ENCODE data around the gene ERP44.
A peak's percentile ranks its signal among the peaks of the same experiment; 100 is the strongest.
"Not testable (repeated sequence)": the region's sequence is repeated elsewhere in the genome, so short reads cannot be mapped to it uniquely, and the experiment has no call there.

Gene ERP44

GRCh38 chr9:100064872-100065581 is 33.8 kb downstream of the ERP44 start:
- DNase-seq, result no peak

- no peak for DNase-seq
These were observed 35.6 kb downstream of the ERP44 start for GRCh38 chr9:100063185-100063584.

GRCh38 chr9:100062683-100063082 is 36.1 kb downstream of the ERP44 start:
- not testable (repeated sequence) for DNase-seq

GRCh38 chr9:100058699-100059579 is 39.9 kb downstream of the ERP44 start:
- no peak for DNase-seq

- no peak for DNase-seq
These were observed 41.2 kb downstream of the ERP44 start for GRCh38 chr9:100057624-100058023.

- no peak for DNase-seq
These were observed 42.2 kb downstream of the ERP44 start for GRCh38 chr9:100056561-100056960.

GRCh38 chr9:100052375-100052774 is 46.4 kb downstream of the ERP44 start:
- no peak for DNase-seq

- no peak for DNase-seq
These were observed 49.2 kb downstream of the ERP44 start for GRCh38 chr9:100049551-100049950.

GRCh38 chr9:100038472-100038871 is 60.3 kb downstream of the ERP44 start:
- no peak for DNase-seq

- DNase-seq, result no peak
These were observed 64.8 kb downstream of the ERP44 start for GRCh38 chr9:100033877-100034551.

GRCh38 chr9:100030548-100030947 is 68.3 kb downstream of the ERP44 start:
- DNase-seq, result no peak

- DNase-seq, result no peak
These were observed 69.5 kb downstream of the ERP44 start for GRCh38 chr9:100029251-100029650.

GRCh38 chr9:100028201-100028784 is 70.5 kb downstream of the ERP44 start:
- DNase-seq, result peak; percentile 64

GRCh38 chr9:100027543-100027942 is 71.3 kb downstream of the ERP44 start:
- DNase-seq, result no peak

- DNase-seq, result no peak
These were observed 76.9 kb downstream of the ERP44 start for GRCh38 chr9:100021931-100022330.

- DNase-seq, result no peak
These were observed 78.5 kb downstream of the ERP44 start for GRCh38 chr9:100020121-100020795.

GRCh38 chr9:100019541-100019940 is 79.3 kb downstream of the ERP44 start:
- DNase-seq, result no peak

- no peak for DNase-seq
These were observed 84.0 kb downstream of the ERP44 start for GRCh38 chr9:100014846-100015245.

- no peak for DNase-seq
These were observed 85.2 kb downstream of the ERP44 start for GRCh38 chr9:100013573-100013972.

GRCh38 chr9:100012279-100012678 is 86.5 kb downstream of the ERP44 start:
- DNase-seq, result no peak

GRCh38 chr9:100011062-100011681 is 87.6 kb downstream of the ERP44 start:
- DNase-seq, result peak; percentile 5

GRCh38 chr9:99999797-100000196 is 99.0 kb downstream of the ERP44 start:
- DNase-seq, result no peak
